SKM-1 (cell line): ENCODE results near the gene STK39.

ENCODE experiments used
- DNase-seq: peaks from one replicate; lab custom pipeline; 2025; ENCODE audit not compliant: unreplicated experiment; lab: John Stamatoyannopoulos, UW

STK39 gene

GRCh38 chr2:168210216-168210894 lies 37.0 kb downstream of the STK39 start:
- no peak for DNase-seq

- DNase-seq = no peak
Measured at GRCh38 chr2:168208652-168209051, 38.7 kb downstream of the STK39 start.

GRCh38 chr2:168207851-168208250 lies 39.5 kb downstream of the STK39 start:
- DNase-seq = no peak

GRCh38 chr2:168203762-168204693 lies 43.4 kb downstream of the STK39 start:
- no peak for DNase-seq

GRCh38 chr2:168201584-168202116 lies 45.7 kb downstream of the STK39 start:
- DNase-seq = no peak

- no peak for DNase-seq
Measured at GRCh38 chr2:168200930-168201583, 46.3 kb downstream of the STK39 start.

- no peak for DNase-seq
Measured at GRCh38 chr2:168198476-168199207, 48.8 kb downstream of the STK39 start.

GRCh38 chr2:168196764-168197180 lies 50.6 kb downstream of the STK39 start:
- DNase-seq = no peak

GRCh38 chr2:168194784-168195522 lies 52.4 kb downstream of the STK39 start:
- no peak for DNase-seq

- peak; percentile 19 for DNase-seq
Measured at GRCh38 chr2:168192839-168193616, 54.4 kb downstream of the STK39 start.

GRCh38 chr2:168191955-168192785 lies 55.2 kb downstream of the STK39 start:
- no peak for DNase-seq

- no peak for DNase-seq
Measured at GRCh38 chr2:168190590-168191336, 56.6 kb downstream of the STK39 start.

- no peak for DNase-seq
Measured at GRCh38 chr2:168189835-168190569, 57.4 kb downstream of the STK39 start.

- no peak for DNase-seq
Measured at GRCh38 chr2:168188002-168188401, 59.4 kb downstream of the STK39 start.

GRCh38 chr2:168186452-168186851 lies 60.9 kb downstream of the STK39 start:
- no peak for DNase-seq

- DNase-seq = no peak
Measured at GRCh38 chr2:168185583-168186274, 61.7 kb downstream of the STK39 start.
